Spinal cord (tissue), 10 donors: Measurements from ENCODE around the gene MFSD11. TPM values are rescaled to one million over a fixed set of nuclear protein-coding genes. Genes with fewer than 3 reads are reported as not detected.
A peak's percentile ranks its signal among the peaks of the same experiment; 100 is the strongest.
"Not testable (repeated sequence)": the region's sequence is repeated elsewhere in the genome, so short reads cannot be mapped to it uniquely, and the experiment has no call there.

Source experiments
- DNase-seq, 6 donors: peaks; one replicate each; pipeline versions ENCODE4 v3.0.0 to v3.0.0-alpha.2; 2013 to 2015; ENCODE audit warnings: low spot score in 6 of 6, low read depth in 4 of 6
- H3K27ac ChIP-seq: one replicate; pipeline ENCODE4 v1.5.1; 2013; ENCODE audit warnings: low read depth, low read length, control low read depth
- H3K27me3 ChIP-seq: one replicate; pipeline ENCODE4 v1.6.1; 2013; ENCODE audit warnings: low read length; ENCODE audit not compliant: control insufficient read depth, insufficient read depth
- H3K36me3 ChIP-seq: one replicate; pipeline ENCODE4 v1.6.1; 2013; ENCODE audit warnings: low read length; ENCODE audit not compliant: control insufficient read depth, insufficient read depth
- H3K4me1 ChIP-seq: one replicate; pipeline ENCODE4 v1.6.1; 2013; ENCODE audit warnings: low read length; ENCODE audit not compliant: control insufficient read depth, insufficient read depth
- H3K4me3 ChIP-seq: one replicate; pipeline ENCODE4 v1.5.1; 2013; ENCODE audit warnings: low read depth, low read length, control low read depth
- H3K9me3 ChIP-seq: one replicate; pipeline ENCODE4 v1.6.1; 2013; ENCODE audit warnings: low read length; ENCODE audit not compliant: control insufficient read depth, insufficient read depth
- WGBS: methylation state at CpG from one replicate; pipeline ENCODE4 v1.1.5; 2013; ENCODE audit warnings: missing lambda C conversion rate; ENCODE audit not compliant: insufficient coverage; 5-methylcytosine and 5-hydroxymethylcytosine counted together
- polyA plus RNA-seq, 2 donors: library from polyadenylated mRNA; unstranded; fragments of 120-200 nt; gene quantifications; one replicate each; pipeline ENCODE4 v1.2.1, GENCODE V29; 2013; ENCODE audit not compliant: insufficient read length in 2 of 2
- total RNA-seq, 2 donors: library from RNA; depleted of rRNA in 1 of 2; stranded (reverse); fragments of 120-200 nt in 1 of 2; fragments of >200 nt in 1 of 2; gene quantifications; one replicate each; pipeline versions ENCODE4 v1.2.3 to v1.2.4, GENCODE V29; 2013 to 2014
- donor health status: healthy.

The MFSD11 gene
- total and polyA plus RNA-seq, 4 donors: 28.9 to 72.9 (median 41.3) TPM

DNA sequence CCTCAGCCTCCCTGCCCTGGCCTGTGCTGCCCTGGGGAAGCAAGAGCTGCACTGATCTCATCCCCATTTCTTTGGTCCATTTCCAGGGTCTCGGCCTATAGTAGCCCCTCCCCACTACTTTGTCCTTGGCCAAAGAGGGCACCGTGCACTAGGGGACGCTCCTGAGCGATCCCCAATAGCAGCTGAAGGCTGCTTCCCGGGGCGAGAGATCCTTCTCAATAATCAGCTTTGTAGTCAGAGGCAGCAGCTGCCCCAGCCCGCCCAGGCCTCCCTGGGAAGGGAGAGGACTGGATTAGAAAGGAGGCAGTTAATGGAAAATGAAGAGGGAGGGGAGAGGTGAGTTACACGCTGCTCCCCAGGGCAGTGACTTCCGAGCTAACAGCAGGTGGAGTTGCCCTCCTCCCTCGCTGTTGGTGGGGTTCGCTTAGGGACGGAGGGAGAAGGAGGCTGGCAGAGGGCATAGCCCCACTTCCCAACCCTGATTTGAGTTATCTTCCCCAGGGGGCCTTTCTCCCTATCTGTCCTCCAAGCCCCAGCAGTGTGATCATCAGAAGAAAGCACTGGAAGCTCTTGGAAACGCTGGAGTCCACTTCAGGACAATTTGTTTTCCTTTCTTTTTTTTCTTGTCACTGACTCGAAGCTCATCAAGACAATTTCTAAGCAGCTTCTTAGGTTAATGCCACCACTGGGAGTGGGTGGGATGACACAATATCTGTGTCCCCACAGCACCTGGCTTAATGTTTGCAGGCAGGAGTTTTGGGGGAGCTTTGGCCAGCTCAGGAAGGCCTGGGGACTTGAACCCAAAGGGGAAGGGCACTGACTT, 29.7 kb upstream of the MFSD11 start:
- H3K27ac ChIP-seq: peak overlapping the region; percentile 80
- H3K27me3 ChIP-seq: no peaks in the 10 kb centered on the region
- 4% methylated on average over 5 of the region's 14 CpGs for WGBS
- peaks cover 37% of the 10 kb centered on the region for H3K4me1 ChIP-seq
- H3K4me3 ChIP-seq: no peak overlapping the region
- peaks cover 9% of the 10 kb centered on the region for H3K36me3 ChIP-seq
- H3K9me3 ChIP-seq: no peaks in the 10 kb centered on the region
- peak in 2 of 6 donors; percentile 71 to 74 for DNase-seq

DNA sequence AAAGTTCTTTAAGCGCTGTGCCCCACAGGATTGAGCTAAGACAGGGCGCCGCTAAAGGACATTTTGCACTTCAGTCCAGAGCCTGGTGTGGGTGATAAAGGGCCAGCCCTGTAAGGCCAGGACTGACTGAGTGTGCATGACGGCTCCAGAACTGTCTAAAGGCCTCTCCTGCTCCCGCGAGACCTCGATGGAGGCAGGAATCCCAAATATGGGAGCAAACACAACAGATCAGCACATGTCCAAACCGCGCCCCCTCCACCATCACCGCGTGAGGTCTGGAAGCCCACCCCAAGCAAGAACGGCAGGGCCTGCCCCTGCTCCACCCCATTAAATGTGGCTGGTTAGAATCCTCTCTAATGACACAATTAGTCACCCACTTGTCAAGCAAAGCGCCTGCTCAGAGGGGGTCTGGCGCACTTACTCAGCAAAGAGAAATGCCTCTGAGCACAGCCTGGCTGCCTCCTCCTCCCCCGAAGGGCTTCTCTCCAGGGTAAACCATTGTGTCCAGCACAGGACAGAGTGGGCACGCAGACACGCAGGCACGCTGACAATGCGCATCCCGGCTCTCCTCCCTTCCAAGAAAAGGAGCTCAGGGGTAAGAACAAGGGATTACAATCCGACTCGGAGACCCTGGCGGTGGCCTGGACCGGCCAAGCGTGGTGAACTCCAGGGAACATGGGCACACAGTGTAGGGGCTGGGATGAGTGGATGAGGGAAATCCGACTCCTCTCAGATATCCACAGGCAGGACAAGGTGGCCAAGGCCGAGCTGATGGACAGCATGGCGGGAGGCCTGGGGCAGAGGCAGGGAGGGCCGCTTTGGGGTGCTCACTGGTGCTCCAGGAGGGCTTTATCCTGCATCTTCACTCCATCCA, 28.6 kb upstream of the MFSD11 start:
- peak overlapping the region; percentile 65 for H3K4me3 ChIP-seq
- H3K27me3 ChIP-seq: no peaks in the 10 kb centered on the region
- 30% methylated on average over 15 of the region's 29 CpGs for WGBS
- DNase-seq: peak in 2 of 6 donors; percentile 76 to 83
- peaks cover 17% of the 10 kb centered on the region for H3K36me3 ChIP-seq
- H3K9me3 ChIP-seq: no peaks in the 10 kb centered on the region
- H3K27ac ChIP-seq: peak overlapping the region; percentile 80
- H3K4me1 ChIP-seq: peaks cover 36% of the 10 kb centered on the region

- H3K9me3 ChIP-seq, H3K27me3 ChIP-seq: not testable (repeated sequence)
- Histone ChIP-seq H3K4me3 (peak overlapping the region; percentile 65), H3K36me3 (peaks cover 19% of the 10 kb centered on the region), H3K27ac (peak overlapping the region; percentile 80), H3K4me1 (peaks cover 36% of the 10 kb centered on the region)
- DNase-seq: peak in 1 of 6 donors; percentile 46
- WGBS: 0% methylated on average over 28 of the region's 79 CpGs
Measured at GRCh38 chr17:76709951-76710862, 27.7 kb upstream of the MFSD11 start.

- Histone ChIP-seq H3K27me3 (no peaks in the 10 kb centered on the region), H3K27ac (peak within 1 kb of the TSS; percentile 80), H3K9me3 (no peaks in the 10 kb centered on the region), H3K4me3 (peak within 1 kb of the TSS; percentile 65), H3K36me3 (peaks cover 25% of the 10 kb centered on the region), H3K4me1 (peaks cover 36% of the 10 kb centered on the region)
- DNase-seq: peak in 2 of 6 donors; percentile 86 to 88
- under 1% methylated on average over 47 of the region's 56 CpGs for WGBS
Measured at GRCh38 chr17:76710863-76711611, 26.9 kb upstream of the MFSD11 start, which contains the start of gene MXRA7. Gene MXRA7, minus strand, starts transcription at chr17:76710965. Its CDS starts 19 bp downstream, at chr17:76710946.

DNA sequence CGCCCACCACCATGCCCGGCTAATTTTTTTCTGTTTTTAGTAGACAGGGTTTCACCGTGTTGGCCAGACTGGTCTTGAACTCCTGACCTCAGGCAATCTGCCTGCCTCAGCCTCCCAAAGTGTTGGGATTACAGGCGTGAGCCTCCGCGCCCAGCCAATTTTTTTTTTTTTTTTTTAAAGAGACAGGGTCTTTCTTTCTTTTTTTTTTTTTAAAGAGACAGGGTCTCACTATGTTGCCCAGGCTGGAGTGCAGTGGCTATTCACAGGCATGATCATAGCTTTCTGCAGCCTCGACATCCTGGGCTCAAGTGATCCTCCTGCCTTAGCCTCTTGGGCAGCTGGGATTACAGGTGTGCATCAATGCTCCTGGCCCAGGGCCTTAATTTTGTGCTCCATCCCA, 25.6 kb upstream of the MFSD11 start:
- not testable (repeated sequence) for DNase-seq, H3K4me3 ChIP-seq, H3K27ac ChIP-seq, H3K9me3 ChIP-seq, H3K27me3 ChIP-seq
- Histone ChIP-seq H3K36me3 (peaks cover 37% of the 10 kb centered on the region), H3K4me1 (peaks cover 36% of the 10 kb centered on the region)
- 100% methylated on average over 1 of the region's 7 CpGs for WGBS

GRCh38 chr17:76713765-76714164, 24.2 kb upstream of the MFSD11 start:
- no peak overlapping the region for H3K4me3 ChIP-seq
- peaks cover 22% of the 10 kb centered on the region for H3K4me1 ChIP-seq
- H3K27me3 ChIP-seq: no peaks in the 10 kb centered on the region
- 97% methylated on average over 6 of the region's 7 CpGs for WGBS
- no peaks in the 10 kb centered on the region for H3K9me3 ChIP-seq
- H3K27ac ChIP-seq: no peak overlapping the region
- H3K36me3 ChIP-seq: peaks cover 49% of the 10 kb centered on the region
- no peak for DNase-seq

GRCh38 chr17:76714336-76714735, 23.6 kb upstream of the MFSD11 start:
- peaks cover 54% of the 10 kb centered on the region for H3K36me3 ChIP-seq
- no peak overlapping the region for H3K4me3 ChIP-seq
- H3K27ac ChIP-seq: no peak overlapping the region
- H3K27me3 ChIP-seq: no peaks in the 10 kb centered on the region
- no peak for DNase-seq
- peaks cover 16% of the 10 kb centered on the region for H3K4me1 ChIP-seq
- 86% methylated on average over 1 of the region's 5 CpGs for WGBS
- H3K9me3 ChIP-seq: no peaks in the 10 kb centered on the region

DNA sequence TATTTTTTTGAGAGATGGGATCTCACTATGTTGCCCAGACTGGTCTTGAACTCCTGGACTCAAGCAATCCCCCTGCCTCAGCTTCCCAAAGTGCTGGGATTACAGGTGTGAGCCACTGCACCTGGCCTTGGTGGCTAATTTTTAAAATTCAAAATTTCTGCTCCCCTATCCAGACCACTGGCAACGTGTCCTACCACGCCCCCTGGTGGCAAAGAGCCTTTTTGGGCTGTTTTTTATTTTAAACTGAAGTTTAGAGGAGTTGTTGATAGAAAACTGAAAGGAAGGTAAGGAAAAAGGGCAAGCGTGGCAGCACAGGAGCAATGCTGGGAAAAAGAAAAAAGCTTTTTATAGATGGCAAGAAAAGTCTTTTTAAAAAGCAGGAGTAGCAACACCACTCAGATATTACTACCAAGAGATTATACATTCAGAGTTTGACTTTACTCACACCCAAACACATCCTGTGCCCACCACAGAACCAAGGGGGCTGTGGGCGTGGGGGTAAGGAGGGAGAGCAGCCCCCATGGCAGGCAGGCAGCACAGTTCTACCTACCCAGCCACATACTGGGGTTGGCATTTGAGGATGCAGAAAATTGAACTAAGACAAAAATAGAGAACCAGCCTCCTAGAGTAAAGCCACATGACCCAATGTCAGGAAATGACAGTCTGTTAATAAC, 23.0 kb upstream of the MFSD11 start:
- H3K9me3 ChIP-seq: no peaks in the 10 kb centered on the region
- no peak overlapping the region for H3K27ac ChIP-seq
- DNase-seq: peak in 2 of 6 donors; percentile 76 to 82
- no peak overlapping the region for H3K4me3 ChIP-seq
- peaks cover 10% of the 10 kb centered on the region for H3K4me1 ChIP-seq
- H3K27me3 ChIP-seq: no peaks in the 10 kb centered on the region
- no CpG with 5 or more reads among the region's 4 CpGs for whole genome bisulfite sequencing
- peaks cover 60% of the 10 kb centered on the region for H3K36me3 ChIP-seq
